H9 (cell line): ENCODE measurements around the gene KIAA1328. TPM values are rescaled to one million over a fixed set of nuclear protein-coding genes. Genes with fewer than 3 reads are reported as not detected.

ENCODE experiments used
- DNase-seq: peaks from one replicate; pipeline ENCODE4 v3.0.0-alpha.2; 2017
- H2AFZ ChIP-seq: one replicate; pipeline ENCODE4 v1.6.1; 2013; ENCODE audit warnings: mild to moderate bottlenecking, low read length, control low read depth, moderate library complexity
- H2AK5ac ChIP-seq: 2 replicates; pipeline ENCODE4 v1.6.1; 2013; ENCODE audit warnings: low read length, control low read depth, mixed read lengths; ENCODE audit not compliant: insufficient read length
- H2BK120ac ChIP-seq: one replicate; pipeline ENCODE4 v1.6.1; 2013; ENCODE audit warnings: low read depth, mild to moderate bottlenecking, low read length, control low read depth, inconsistent platforms; ENCODE audit not compliant: poor library complexity, severe bottlenecking
- H2BK12ac ChIP-seq: 2 replicates; pipeline ENCODE4 v1.6.1; 2013; ENCODE audit warnings: low read length, control low read depth, mixed read lengths, low read depth; ENCODE audit not compliant: insufficient read length
- H2BK15ac ChIP-seq: 2 replicates; pipeline ENCODE4 v1.6.1; 2013; ENCODE audit warnings: low read depth, low read length, control low read depth
- H2BK20ac ChIP-seq: one replicate; pipeline ENCODE4 v1.6.1; 2013; ENCODE audit warnings: low read depth, mild to moderate bottlenecking, low read length, control low read depth, inconsistent platforms; ENCODE audit not compliant: poor library complexity, severe bottlenecking
- H2BK5ac ChIP-seq: 2 replicates; pipeline ENCODE4 v1.6.1; 2013; ENCODE audit warnings: low read length, control low read depth, mixed read lengths; ENCODE audit not compliant: insufficient read length
- H3K14ac ChIP-seq: 2 replicates; pipeline ENCODE4 v1.6.1; 2013; ENCODE audit warnings: low read length, control low read depth; ENCODE audit not compliant: insufficient read depth
- H3K18ac ChIP-seq: 2 replicates; pipeline ENCODE4 v1.6.1; 2013; ENCODE audit warnings: low read depth, mild to moderate bottlenecking, mixed read lengths, low read length, control low read depth; ENCODE audit not compliant: insufficient read length
- H3K23ac ChIP-seq: 2 replicates; pipeline ENCODE4 v1.6.1; 2013; ENCODE audit warnings: low read length, control low read depth, mixed read lengths, low read depth; ENCODE audit not compliant: insufficient read length
- H3K23me2 ChIP-seq: 2 replicates; pipeline ENCODE4 v1.6.1; 2013; ENCODE audit warnings: low read depth, mild to moderate bottlenecking, mixed read lengths, low read length, control low read depth; ENCODE audit not compliant: insufficient read length, poor library complexity, severe bottlenecking
- H3K27ac ChIP-seq: 2 replicates; pipeline ENCODE4 v1.5.1; 2013; ENCODE audit warnings: low read length, control low read depth, mixed read lengths, low read depth; ENCODE audit not compliant: insufficient read length
- H3K27me3 ChIP-seq: 2 replicates; pipeline ENCODE4 v1.6.1; 2013; ENCODE audit warnings: low read length, control low read depth, inconsistent platforms; ENCODE audit not compliant: insufficient read depth
- H3K4ac ChIP-seq: 2 replicates; pipeline ENCODE4 v1.6.1; 2013; ENCODE audit warnings: low read depth, mild to moderate bottlenecking, control low read depth, inconsistent platforms, low read length, moderate library complexity
- H3K4me1 ChIP-seq: 2 replicates; pipeline ENCODE4 v1.6.1; 2013; ENCODE audit warnings: low read length, control low read depth, inconsistent platforms; ENCODE audit not compliant: insufficient read depth
- H3K4me2 ChIP-seq: 2 replicates; pipeline ENCODE4 v1.6.1; 2013; ENCODE audit warnings: low read length, control low read depth, mixed read lengths; ENCODE audit not compliant: insufficient read length, insufficient read depth
- H3K56ac ChIP-seq: 2 replicates; pipeline ENCODE4 v1.6.1; 2013; ENCODE audit warnings: low read depth, mild to moderate bottlenecking, mixed read lengths, low read length, control low read depth; ENCODE audit not compliant: insufficient read length
- H3K79me1 ChIP-seq: 2 replicates; pipeline ENCODE4 v1.6.1; 2013; ENCODE audit warnings: low read depth, mild to moderate bottlenecking, moderate library complexity, low read length, control low read depth, inconsistent platforms; ENCODE audit not compliant: insufficient read depth, poor library complexity, severe bottlenecking
- H3K79me2 ChIP-seq: 2 replicates; pipeline ENCODE4 v1.6.1; 2013; ENCODE audit warnings: low read length, control low read depth, inconsistent platforms; ENCODE audit not compliant: insufficient read depth
- H3K9ac ChIP-seq: 2 replicates; pipeline ENCODE4 v1.6.1; 2013; ENCODE audit warnings: low read length, control low read depth, mixed read lengths; ENCODE audit not compliant: insufficient read length; ENCODE audit errors: extremely low read depth
- H3K9me3 ChIP-seq: one replicate; pipeline ENCODE4 v1.6.1; 2013; ENCODE audit warnings: low read depth, low read length, inconsistent platforms; ENCODE audit not compliant: control insufficient read depth
- H3T11ph ChIP-seq: one replicate; pipeline ENCODE4 v1.6.1; 2013; ENCODE audit warnings: mild to moderate bottlenecking, low read length, control low read depth, inconsistent platforms
- H4K20me1 ChIP-seq: one replicate; pipeline ENCODE4 v1.6.1; 2013; ENCODE audit not compliant: control insufficient read depth, insufficient read length, insufficient read depth
- H4K5ac ChIP-seq: 2 replicates; pipeline ENCODE4 v1.6.1; 2013; ENCODE audit warnings: low read depth, mild to moderate bottlenecking, mixed read lengths, low read length, control low read depth; ENCODE audit not compliant: insufficient read length
- H4K8ac ChIP-seq: replicated peaks from 2 replicates; pipeline ENCODE4 v1.6.1; 2013; ENCODE audit warnings: low read length, control low read depth, mixed read lengths, low read depth; ENCODE audit not compliant: insufficient read length
- H4K91ac ChIP-seq: 2 replicates; pipeline ENCODE4 v1.6.1; 2013; ENCODE audit warnings: low read depth, mild to moderate bottlenecking, moderate library complexity, mixed read lengths, low read length, control low read depth; ENCODE audit not compliant: insufficient read length
- H3K27ac Mint-ChIP-seq, 3 experiments: 2 replicates in 2 of 3; 3 replicates in 1 of 3; pipeline ENCODE4 v1.8.0; 2020 to 2021; ENCODE audit warnings: mixed read lengths in 3 of 3, mild to moderate bottlenecking in 1 of 3, moderate library complexity in 1 of 3
- H3K27me3 Mint-ChIP-seq: 2 replicates; pipeline ENCODE4 v1.8.0; 2021; ENCODE audit warnings: low read depth, mild to moderate bottlenecking, moderate library complexity, mixed read lengths
- H3K36me3 Mint-ChIP-seq, 3 experiments: 2 replicates in 2 of 3; 3 replicates in 1 of 3; pipeline ENCODE4 v1.8.0; 2020 to 2021; ENCODE audit warnings: low read depth in 3 of 3, mixed read lengths in 3 of 3; ENCODE audit not compliant: insufficient read depth in 1 of 3
- H3K4me1 Mint-ChIP-seq, 2 experiments: 2 replicates each; pipeline ENCODE4 v1.8.0; 2020; ENCODE audit warnings: mixed read lengths in 2 of 2
- H3K4me3 Mint-ChIP-seq, 2 experiments: 2 replicates in 1 of 2; 3 replicates in 1 of 2; pipeline ENCODE4 v1.8.0; 2020 to 2021; ENCODE audit warnings: mild to moderate bottlenecking in 2 of 2, mixed read lengths in 2 of 2, moderate library complexity in 1 of 2
- H3K9me3 Mint-ChIP-seq, 2 experiments: 2 replicates in 1 of 2; 3 replicates in 1 of 2; pipeline ENCODE4 v1.8.0; 2020; ENCODE audit warnings: mild to moderate bottlenecking in 2 of 2, mixed read lengths in 2 of 2, moderate library complexity in 1 of 2
- WGBS: extraction: QIAGEN DNeasy Blood & Tissue Kit; methylation state at CpG from one replicate; pipeline ENCODE4 v1.1.7; 2013; ENCODE audit warnings: missing lambda C conversion rate, low lambda C conversion rate, mixed read lengths; ENCODE audit not compliant: insufficient read length; ENCODE audit errors: extremely low coverage; 5-methylcytosine and 5-hydroxymethylcytosine counted together
- total RNA-seq: library from RNA; stranded (reverse); gene quantifications from 2 replicates; pipeline ENCODE4 v1.2.1, GENCODE V29; 2021
- TF ChIP-seq, protein P1 (sequence below): fragments of 200-600 bp; sonication (generic); conservative IDR thresholded peaks from 3 replicates; pipeline ENCODE4 v1.8.0; 2021; ENCODE audit warnings: antibody characterized with exemption, mild to moderate bottlenecking

KIAA1328 gene
- total RNA-seq, 1 experiment from 2014 or later = 4.9 TPM

DNA sequence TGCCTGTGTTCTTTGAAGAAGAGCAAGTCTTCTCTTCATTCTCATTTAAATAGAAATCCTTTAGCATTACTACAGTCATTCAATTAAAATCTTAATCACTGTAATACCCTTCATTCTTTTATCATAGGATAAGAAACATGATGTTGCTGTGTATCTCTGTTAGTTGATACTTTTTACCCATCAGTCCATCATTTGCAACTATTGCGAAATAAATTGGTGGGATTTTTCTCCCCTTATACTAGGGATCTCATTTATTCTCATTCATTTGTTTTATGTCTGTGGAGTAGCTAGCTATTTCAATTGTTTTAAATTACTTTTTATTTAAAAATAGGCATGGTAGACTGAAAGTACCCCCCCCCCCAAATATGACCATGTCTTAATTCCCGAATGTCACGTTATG lies 235.3 kb downstream of the KIAA1328 start:
- no peaks in the 10 kb centered on the region for H3K27me3 Mint-ChIP-seq
- no peak overlapping the region for H3K27ac Mint-ChIP-seq

More for the DNA sequence above, 235.3 kb downstream of the KIAA1328 start:
- Histone ChIP-seq H2BK12ac (no peak overlapping the region), H3K27ac (no peak overlapping the region), H2AK5ac (no peak overlapping the region), H3K27me3 (no peaks in the 10 kb centered on the region), H2BK15ac (no peak overlapping the region), H4K5ac (no peak overlapping the region), H3K4me1 (no peaks in the 10 kb centered on the region), H3K79me2 (no peaks in the 10 kb centered on the region), H3K4me2 (no peak overlapping the region), H4K20me1 (no peaks in the 10 kb centered on the region), H3T11ph (no peak overlapping the region), H3K23ac (no peak overlapping the region), H3K9ac (no peak overlapping the region), H3K9me3 (no peaks in the 10 kb centered on the region), H2BK5ac (no peak overlapping the region), H4K91ac (no peak overlapping the region), H3K18ac (no peak overlapping the region), H3K23me2 (no peaks in the 10 kb centered on the region), H4K8ac (no peak overlapping the region), H2BK120ac (no peak overlapping the region), H3K14ac (no peak overlapping the region), H3K4ac (no peak overlapping the region), H3K79me1 (no peaks in the 10 kb centered on the region), H3K56ac (no peak overlapping the region), H2BK20ac (no peak overlapping the region), H2AFZ (no peak overlapping the region)
- Mint-ChIP-seq H3K4me3 (no peak overlapping the region), H3K36me3 (peaks cover 4 to 7% (median 4%) of the 10 kb centered on the region in 3 experiments; a peak in 5 of 7 replicates), H3K4me1 (peaks cover 4 to 5% of the 10 kb centered on the region in 2 experiments; a peak in 3 of 4 replicates), H3K9me3 (peaks cover 2 to 7% of the 10 kb centered on the region in 2 experiments; a peak in 3 of 5 replicates)
- TF ChIP-seq, protein P1, sequence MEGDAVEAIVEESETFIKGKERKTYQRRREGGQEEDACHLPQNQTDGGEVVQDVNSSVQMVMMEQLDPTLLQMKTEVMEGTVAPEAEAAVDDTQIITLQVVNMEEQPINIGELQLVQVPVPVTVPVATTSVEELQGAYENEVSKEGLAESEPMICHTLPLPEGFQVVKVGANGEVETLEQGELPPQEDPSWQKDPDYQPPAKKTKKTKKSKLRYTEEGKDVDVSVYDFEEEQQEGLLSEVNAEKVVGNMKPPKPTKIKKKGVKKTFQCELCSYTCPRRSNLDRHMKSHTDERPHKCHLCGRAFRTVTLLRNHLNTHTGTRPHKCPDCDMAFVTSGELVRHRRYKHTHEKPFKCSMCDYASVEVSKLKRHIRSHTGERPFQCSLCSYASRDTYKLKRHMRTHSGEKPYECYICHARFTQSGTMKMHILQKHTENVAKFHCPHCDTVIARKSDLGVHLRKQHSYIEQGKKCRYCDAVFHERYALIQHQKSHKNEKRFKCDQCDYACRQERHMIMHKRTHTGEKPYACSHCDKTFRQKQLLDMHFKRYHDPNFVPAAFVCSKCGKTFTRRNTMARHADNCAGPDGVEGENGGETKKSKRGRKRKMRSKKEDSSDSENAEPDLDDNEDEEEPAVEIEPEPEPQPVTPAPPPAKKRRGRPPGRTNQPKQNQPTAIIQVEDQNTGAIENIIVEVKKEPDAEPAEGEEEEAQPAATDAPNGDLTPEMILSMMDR = no peak
- no CpG with 5 or more reads among the region's 3 CpGs for WGBS
- no peak for DNase-seq
